Transverse colon (tissue), 4 donors: ENCODE results near the gene CUL1. TPM values are rescaled to one million over a fixed set of nuclear protein-coding genes. Genes with fewer than 3 reads are reported as not detected.

ENCODE experiments used
- DNase-seq: peaks from one replicate; pipeline ENCODE4 v3.0.0-alpha.2; 2019
- H3K27ac ChIP-seq, 4 donors: fragments of 200-600 bp; sonication (generic); 2 replicates each; pipeline ENCODE4 v1.5.1; 2016 to 2018; ENCODE audit warnings: inconsistent platforms in 4 of 4
- H3K27me3 ChIP-seq: fragments of 200-600 bp; sonication (generic); 2 replicates; pipeline ENCODE4 v1.5.1; 2017; ENCODE audit warnings: inconsistent platforms
- H3K36me3 ChIP-seq, 4 donors: fragments of 200-600 bp; sonication (generic); 2 replicates each; pipeline ENCODE4 v1.5.1; 2017 to 2019; ENCODE audit warnings: inconsistent platforms in 4 of 4
- H3K4me1 ChIP-seq, 4 donors: fragments of 200-600 bp; sonication (generic); 2 replicates each; pipeline ENCODE4 v1.5.1; 2017 to 2020; ENCODE audit warnings: inconsistent platforms in 4 of 4
- H3K4me3 ChIP-seq, 4 donors: fragments of 200-600 bp; sonication (generic); 1 replicate in 1 of 4; 2 replicates in 3 of 4; pipeline versions ENCODE4 v1.5.1 to v1.6.1; 2017 to 2019; ENCODE audit warnings: inconsistent platforms in 4 of 4
- H3K9me3 ChIP-seq, 2 donors: fragments of 200-600 bp; sonication (generic); 2 replicates each; pipeline ENCODE4 v1.5.1; 2017 to 2019; ENCODE audit warnings: inconsistent platforms in 2 of 2
- CTCF ChIP-seq, 5 experiments: fragments of 200-600 bp in 3 of 5; fragments of 450-650 bp in 2 of 5; sonication (generic) in 3 of 5; IDR thresholded peaks; 1 replicate in 2 of 5; 2 replicates in 3 of 5; pipeline ENCODE4 v1.5.1; 2016 to 2017; ENCODE audit warnings: antibody characterized with exemption in 5 of 5, inconsistent platforms in 3 of 5, mild to moderate bottlenecking in 2 of 5, moderate library complexity in 1 of 5
- EP300 ChIP-seq: sonication (generic); formaldehyde crosslinking; IDR thresholded peaks from one replicate; pipeline ENCODE4 v1.6.1; 2017; ENCODE audit warnings: antibody characterized with exemption, low read depth
- POLR2A ChIP-seq: fragments of 450-650 bp; IDR thresholded peaks from one replicate; pipeline ENCODE4 v1.6.1; 2016; ENCODE audit warnings: antibody characterized with exemption, mild to moderate bottlenecking, moderate library complexity
- POLR2AphosphoS5 ChIP-seq, 3 donors: sonication (generic); formaldehyde crosslinking; IDR thresholded peaks; one replicate each; pipeline ENCODE4 v1.6.1; 2016; ENCODE audit warnings: antibody characterized with exemption in 3 of 3
- WGBS, 2 donors: methylation state at CpG; one replicate each; pipeline ENCODE4 v1.1.5; 2018; ENCODE audit warnings: low coverage in 1 of 2; 5-methylcytosine and 5-hydroxymethylcytosine counted together
- in situ Hi-C, 4 donors: fragments of 200-750 bp; cut with MboI; loops; one replicate each; pipeline versions ENCODE4 v1.15.0 to v1.15.1; 2017; ENCODE audit warnings: low sequenced_read_pairs in 3 of 4, low pct_ligation_motif_present in 1 of 4, low pct_unique_long_range_greater_than_20kb in 1 of 4
- intact Hi-C: fragments of 100-400 bp; cut with DNase I; formaldehyde crosslinking; loops from one replicate; pipeline ENCODE4 v1.15.1; 2023; ENCODE audit warnings: low total_unique reads
- total RNA-seq, 4 donors: library from RNA; depleted of rRNA; stranded (reverse); fragments of >200 nt; gene quantifications; one replicate each; pipeline ENCODE4 v1.1.0, GENCODE V29; 2016

Gene CUL1
- total RNA-seq, 4 donors from 2014 or later = 17.6 to 44.6 (median 28.8) TPM

DNA sequence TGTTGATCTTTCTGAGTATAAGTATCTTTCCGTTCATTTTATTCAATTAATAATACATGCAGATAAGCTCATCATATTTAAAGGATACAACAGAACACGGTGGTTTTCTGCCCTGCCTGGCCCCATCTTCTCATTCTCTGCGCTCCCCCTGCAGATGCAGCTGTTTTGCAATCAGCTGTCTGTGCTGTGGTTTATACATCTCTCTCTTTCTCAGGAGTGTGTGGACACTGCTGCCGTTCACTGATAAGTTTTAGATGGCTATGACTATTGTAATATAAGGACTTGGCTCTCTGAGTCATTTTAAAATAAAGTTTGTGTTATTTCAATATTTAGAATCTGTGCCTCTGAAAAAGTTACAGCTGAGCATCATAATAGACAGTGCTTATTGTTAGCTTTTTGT lies 54.5 kb downstream of the CUL1 start:
- 80 to 81% methylated on average over 2 to 4 of the region's 4 CpGs for WGBS, 2 donors
- in situ Hi-C loops (no loop called here), intact Hi-C loops (no loop called here)

DNA sequence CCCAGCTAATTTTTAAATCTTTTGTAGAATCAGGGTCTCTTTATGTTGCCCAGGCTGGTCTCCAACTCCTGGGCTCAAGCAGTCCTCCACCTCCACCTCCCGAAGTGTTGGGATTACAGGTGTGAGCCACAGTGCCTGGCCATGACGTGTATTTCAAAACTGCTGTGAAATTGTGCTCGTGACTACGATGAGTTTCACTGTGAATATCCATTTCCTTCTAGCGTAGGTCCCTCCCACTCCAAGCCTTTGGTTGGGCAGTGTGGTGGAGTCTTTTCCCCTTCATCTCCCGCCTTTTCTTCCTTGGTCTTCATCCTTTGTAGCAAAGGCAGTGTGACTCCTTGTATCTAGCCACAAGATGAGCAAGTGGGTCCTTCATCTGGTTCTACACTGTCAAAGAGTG lies 56.2 kb downstream of the CUL1 start:
- WGBS, 2 donors = 87% methylated on average over 6 of the region's 6 CpGs; no CpG with 5 or more reads in 1 of the 2 donors
- no peak for TF ChIP-seq POLR2AphosphoS5 (IDR thresholded peaks at IDR 0.05)
- TF ChIP-seq CTCF (IDR thresholded peaks at IDR 0.05) = no peak
- TF ChIP-seq POLR2A = no peak
- TF ChIP-seq EP300 = no peak
- Histone ChIP-seq H3K4me3 (no peak overlapping the region), H3K4me1 (no peaks in the 10 kb centered on the region), H3K27me3 (no peaks in the 10 kb centered on the region), H3K9me3 (no peaks in the 10 kb centered on the region), H3K36me3 (peaks cover 0 to 16% (median 4%) of the 10 kb centered on the region in 4 donors), H3K27ac (no peak overlapping the region)
- intact Hi-C loops (no loop called here), in situ Hi-C loops (no loop called here)
- DNase-seq = no peak

More for the DNA sequence above, 54.5 kb downstream of the CUL1 start:
- Histone ChIP-seq H3K36me3 (peaks cover 0 to 11% (median 0%) of the 10 kb centered on the region in 4 donors), H3K27ac (no peak overlapping the region), H3K4me1 (no peaks in the 10 kb centered on the region), H3K27me3 (no peaks in the 10 kb centered on the region), H3K4me3 (no peak overlapping the region), H3K9me3 (no peaks in the 10 kb centered on the region)
- DNase-seq = no peak
- TF ChIP-seq POLR2A (no peak), CTCF (IDR thresholded peaks at IDR 0.05) (no peak), POLR2AphosphoS5 (IDR thresholded peaks at IDR 0.05) (no peak), EP300 (no peak)

DNA sequence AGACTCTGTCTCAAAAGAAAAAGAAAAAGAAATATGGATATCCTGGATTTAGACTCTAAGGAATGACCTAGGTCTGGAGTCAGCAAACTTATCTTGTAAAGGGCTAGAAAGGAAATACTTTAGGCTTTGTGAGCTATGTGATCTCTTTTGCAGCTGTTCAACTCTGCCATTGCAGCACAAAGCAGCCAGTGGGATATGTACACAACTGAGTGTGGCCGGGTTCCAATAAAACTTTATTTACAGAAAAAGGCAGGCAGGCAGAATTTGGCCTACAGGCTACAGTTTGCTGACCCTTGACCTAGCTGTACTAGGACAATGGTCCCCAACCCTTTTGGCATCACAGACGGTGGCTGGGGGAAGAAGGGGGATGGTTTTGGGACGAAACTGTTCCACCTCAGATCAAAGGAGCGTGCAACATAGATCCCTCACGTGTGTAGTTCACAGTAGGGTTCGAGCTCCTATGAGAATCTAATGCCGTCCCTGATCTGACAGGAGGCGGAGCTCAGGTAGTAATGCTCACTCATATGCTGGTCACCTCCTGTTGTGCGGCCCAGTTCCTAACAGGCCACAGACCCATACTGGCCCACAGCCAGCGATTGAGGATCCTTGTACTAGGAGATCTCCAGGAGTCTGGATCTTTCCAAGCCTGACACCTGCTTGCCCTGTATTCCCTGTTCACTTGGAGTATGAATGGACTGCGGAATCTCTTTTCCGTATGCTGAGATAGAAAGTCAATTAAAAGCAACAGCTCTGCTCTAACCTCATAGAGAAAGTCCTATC lies 63.0 kb downstream of the CUL1 start:
- no peak for TF ChIP-seq EP300
- no peak for TF ChIP-seq CTCF (IDR thresholded peaks at IDR 0.05)
- TF ChIP-seq POLR2AphosphoS5 (IDR thresholded peaks at IDR 0.05) = no peak
- no peak for TF ChIP-seq POLR2A
- no peak for DNase-seq
- H3K36me3 ChIP-seq = peaks cover 0 to 26% (median 11%) of the 10 kb centered on the region in 4 donors
- WGBS, 2 donors = 94 to 100% methylated on average over 1 to 12 of the region's 12 CpGs
- H3K4me1 ChIP-seq = no peaks in the 10 kb centered on the region
- no peaks in the 10 kb centered on the region for H3K27me3 ChIP-seq
- H3K9me3 ChIP-seq = no peaks in the 10 kb centered on the region
- intact Hi-C loops (no loop called here), in situ Hi-C loops (no loop called here)
- no peak overlapping the region for H3K27ac ChIP-seq
- no peak overlapping the region for H3K4me3 ChIP-seq

- in situ Hi-C loops = no loop called here
- no peaks in the 10 kb centered on the region for H3K27me3 ChIP-seq
- DNase-seq = no peak
- no peak overlapping the region for H3K4me3 ChIP-seq
- intact Hi-C loops = no loop called here
- H3K9me3 ChIP-seq = no peaks in the 10 kb centered on the region
- TF ChIP-seq CTCF (IDR thresholded peaks at IDR 0.05) = no peak
- no peak for TF ChIP-seq POLR2A
- no peak for TF ChIP-seq POLR2AphosphoS5 (IDR thresholded peaks at IDR 0.05)
- H3K4me1 ChIP-seq = no peaks in the 10 kb centered on the region
- peaks cover 0 to 34% (median 15%) of the 10 kb centered on the region in 4 donors for H3K36me3 ChIP-seq
- no peak overlapping the region for H3K27ac ChIP-seq
Observed at GRCh38 chr7:148763622-148764021, 64.9 kb downstream of the CUL1 start.
